ENCODE data around the gene DLL3. TPM values are rescaled to one million over a fixed set of nuclear protein-coding genes. Genes with fewer than 3 reads are reported as not detected.

The DLL3 gene
- total and polyA plus RNA-seq, 10 of the 15 experiments (the other 5 are each of a cell fraction or from before 2014, with no cell fraction given) = 0.18 to 2.0 (median 0.95) TPM

DNA sequence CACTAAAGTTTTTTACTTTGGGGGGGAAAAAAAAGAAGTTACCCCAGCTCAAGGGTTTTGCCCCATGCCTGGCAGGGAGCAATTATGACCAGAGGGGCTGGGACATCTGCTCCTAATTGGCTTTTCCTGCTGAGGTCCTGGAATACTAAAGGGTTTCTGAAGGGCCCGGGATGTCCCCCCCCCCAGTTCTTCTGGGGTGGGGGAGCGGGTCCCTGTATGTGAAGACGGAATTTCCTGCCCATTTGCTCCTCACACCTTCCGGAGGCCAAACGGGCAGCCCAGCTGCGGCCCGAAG lies 1.1 kb upstream of the DLL3 start (continued):
- TF ChIP-seq, protein P1, sequence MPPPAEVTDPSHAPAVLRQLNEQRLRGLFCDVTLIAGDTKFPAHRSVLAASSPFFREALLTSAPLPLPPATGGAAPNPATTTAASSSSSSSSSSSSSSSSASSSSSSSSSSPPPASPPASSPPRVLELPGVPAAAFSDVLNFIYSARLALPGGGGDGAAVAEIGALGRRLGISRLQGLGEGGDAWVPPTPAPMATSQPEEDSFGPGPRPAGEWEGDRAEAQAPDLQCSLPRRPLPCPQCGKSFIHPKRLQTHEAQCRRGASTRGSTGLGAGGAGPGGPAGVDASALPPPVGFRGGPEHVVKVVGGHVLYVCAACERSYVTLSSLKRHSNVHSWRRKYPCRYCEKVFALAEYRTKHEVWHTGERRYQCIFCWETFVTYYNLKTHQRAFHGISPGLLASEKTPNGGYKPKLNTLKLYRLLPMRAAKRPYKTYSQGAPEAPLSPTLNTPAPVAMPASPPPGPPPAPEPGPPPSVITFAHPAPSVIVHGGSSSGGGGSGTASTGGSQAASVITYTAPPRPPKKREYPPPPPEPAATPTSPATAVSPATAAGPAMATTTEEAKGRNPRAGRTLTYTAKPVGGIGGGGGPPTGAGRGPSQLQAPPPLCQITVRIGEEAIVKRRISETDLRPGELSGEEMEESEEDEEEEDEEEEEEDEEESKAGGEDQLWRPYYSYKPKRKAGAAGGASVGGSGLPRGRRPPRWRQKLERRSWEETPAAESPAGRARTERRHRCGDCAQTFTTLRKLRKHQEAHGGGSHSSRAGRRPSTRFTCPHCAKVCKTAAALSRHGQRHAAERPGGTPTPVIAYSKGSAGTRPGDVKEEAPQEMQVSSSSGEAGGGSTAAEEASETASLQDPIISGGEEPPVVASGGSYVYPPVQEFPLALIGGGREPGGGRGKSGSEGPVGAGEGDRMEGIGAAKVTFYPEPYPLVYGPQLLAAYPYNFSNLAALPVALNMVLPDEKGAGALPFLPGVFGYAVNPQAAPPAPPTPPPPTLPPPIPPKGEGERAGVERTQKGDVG (CRISPR knock-in tag; IDR thresholded peaks at IDR 0.05) = no peak
- TF ChIP-seq, protein P2, sequence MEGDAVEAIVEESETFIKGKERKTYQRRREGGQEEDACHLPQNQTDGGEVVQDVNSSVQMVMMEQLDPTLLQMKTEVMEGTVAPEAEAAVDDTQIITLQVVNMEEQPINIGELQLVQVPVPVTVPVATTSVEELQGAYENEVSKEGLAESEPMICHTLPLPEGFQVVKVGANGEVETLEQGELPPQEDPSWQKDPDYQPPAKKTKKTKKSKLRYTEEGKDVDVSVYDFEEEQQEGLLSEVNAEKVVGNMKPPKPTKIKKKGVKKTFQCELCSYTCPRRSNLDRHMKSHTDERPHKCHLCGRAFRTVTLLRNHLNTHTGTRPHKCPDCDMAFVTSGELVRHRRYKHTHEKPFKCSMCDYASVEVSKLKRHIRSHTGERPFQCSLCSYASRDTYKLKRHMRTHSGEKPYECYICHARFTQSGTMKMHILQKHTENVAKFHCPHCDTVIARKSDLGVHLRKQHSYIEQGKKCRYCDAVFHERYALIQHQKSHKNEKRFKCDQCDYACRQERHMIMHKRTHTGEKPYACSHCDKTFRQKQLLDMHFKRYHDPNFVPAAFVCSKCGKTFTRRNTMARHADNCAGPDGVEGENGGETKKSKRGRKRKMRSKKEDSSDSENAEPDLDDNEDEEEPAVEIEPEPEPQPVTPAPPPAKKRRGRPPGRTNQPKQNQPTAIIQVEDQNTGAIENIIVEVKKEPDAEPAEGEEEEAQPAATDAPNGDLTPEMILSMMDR (IDR thresholded peaks at IDR 0.05 in 2 of 3, conservative IDR thresholded peaks at IDR 0.05 in 1 of 3; ENCODE audit: control insufficient read depth in 2 of 3, extremely low read depth in 1 of 3, insufficient read depth in 1 of 3, low read depth in 3 of 3, low read length in 3 of 3) = 0 out of 6 replicates have a peak, but pooled peaks of 1 of the 3 experiments have one; percentile 29
- no peak for TF ChIP-seq MYB (IDR thresholded peaks at IDR 0.05; ENCODE audit: borderline replicate concordance, low read depth, low read length)
- no peak for TF ChIP-seq CBFB (IDR thresholded peaks at IDR 0.05; ENCODE audit: low read depth)
- TF ChIP-seq, protein P3, sequence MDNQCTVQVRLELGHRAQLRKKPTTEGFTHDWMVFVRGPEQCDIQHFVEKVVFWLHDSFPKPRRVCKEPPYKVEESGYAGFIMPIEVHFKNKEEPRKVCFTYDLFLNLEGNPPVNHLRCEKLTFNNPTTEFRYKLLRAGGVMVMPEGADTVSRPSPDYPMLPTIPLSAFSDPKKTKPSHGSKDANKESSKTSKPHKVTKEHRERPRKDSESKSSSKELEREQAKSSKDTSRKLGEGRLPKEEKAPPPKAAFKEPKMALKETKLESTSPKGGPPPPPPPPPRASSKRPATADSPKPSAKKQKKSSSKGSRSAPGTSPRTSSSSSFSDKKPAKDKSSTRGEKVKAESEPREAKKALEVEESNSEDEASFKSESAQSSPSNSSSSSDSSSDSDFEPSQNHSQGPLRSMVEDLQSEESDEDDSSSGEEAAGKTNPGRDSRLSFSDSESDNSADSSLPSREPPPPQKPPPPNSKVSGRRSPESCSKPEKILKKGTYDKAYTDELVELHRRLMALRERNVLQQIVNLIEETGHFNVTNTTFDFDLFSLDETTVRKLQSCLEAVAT (IDR thresholded peaks at IDR 0.05) = no peak
- no peak for TF ChIP-seq TCF3 (IDR thresholded peaks at IDR 0.05; ENCODE audit: borderline replicate concordance, insufficient read depth, low read depth, low read length)
- no peak for TF ChIP-seq YY1 (IDR thresholded peaks at IDR 0.05; ENCODE audit: low read depth, low read length)
- no peak for TF ChIP-seq NBN (IDR thresholded peaks at IDR 0.05)
- TF ChIP-seq, protein P4, sequence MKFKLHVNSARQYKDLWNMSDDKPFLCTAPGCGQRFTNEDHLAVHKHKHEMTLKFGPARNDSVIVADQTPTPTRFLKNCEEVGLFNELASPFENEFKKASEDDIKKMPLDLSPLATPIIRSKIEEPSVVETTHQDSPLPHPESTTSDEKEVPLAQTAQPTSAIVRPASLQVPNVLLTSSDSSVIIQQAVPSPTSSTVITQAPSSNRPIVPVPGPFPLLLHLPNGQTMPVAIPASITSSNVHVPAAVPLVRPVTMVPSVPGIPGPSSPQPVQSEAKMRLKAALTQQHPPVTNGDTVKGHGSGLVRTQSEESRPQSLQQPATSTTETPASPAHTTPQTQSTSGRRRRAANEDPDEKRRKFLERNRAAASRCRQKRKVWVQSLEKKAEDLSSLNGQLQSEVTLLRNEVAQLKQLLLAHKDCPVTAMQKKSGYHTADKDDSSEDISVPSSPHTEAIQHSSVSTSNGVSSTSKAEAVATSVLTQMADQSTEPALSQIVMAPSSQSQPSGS (IDR thresholded peaks at IDR 0.05; ENCODE audit: low read length) = no peak
- TF ChIP-seq BCL11A (IDR thresholded peaks at IDR 0.05; ENCODE audit: low read depth, low read length) = no peak
- TF ChIP-seq GATAD2B (conservative IDR thresholded peaks at IDR 0.05; ENCODE audit: low read depth) = no peak; the same call in 1 of the 2 replicates
- no peak for TF ChIP-seq RCOR1 (conservative IDR thresholded peaks at IDR 0.05; ENCODE audit: low read depth, low read length)
- no peak for TF ChIP-seq ZNF24 (IDR thresholded peaks at IDR 0.05)
- TF ChIP-seq BMI1 (IDR thresholded peaks at IDR 0.05; ENCODE audit: borderline replicate concordance) = no peak
- no peak for TF ChIP-seq SMARCA5 (IDR thresholded peaks at IDR 0.05)
- TF ChIP-seq NR2C1 (IDR thresholded peaks at IDR 0.05) = no peak
- TF ChIP-seq ZZZ3 (IDR thresholded peaks at IDR 0.05; ENCODE audit: control insufficient read depth, insufficient read length, low read depth) = no peak
- TF ChIP-seq SPI1 (IDR thresholded peaks at IDR 0.05; ENCODE audit: borderline replicate concordance, insufficient read depth, low read depth, low read length) = no peak
- no peak for TF ChIP-seq REST (IDR thresholded peaks at IDR 0.05; ENCODE audit: low read depth, low read length)
